HepG2 (cell line): ENCODE results near the gene ACSF3.

ENCODE experiments used
- CEBPB ChIP-seq: IDR thresholded peaks from 2 replicates; pipeline ENCODE4 v1.6.1; 2011; ENCODE audit warnings: low read depth, low read length, improper control_type of control experiment, borderline replicate concordance
- EZH2 ChIP-seq: conservative IDR thresholded peaks from 2 replicates; pipeline ENCODE4 v1.6.1; 2012; ENCODE audit warnings: mild to moderate bottlenecking, low read depth, low read length, moderate library complexity
- JUNB ChIP-seq: sonication (generic); formaldehyde crosslinking; IDR thresholded peaks from 2 replicates; pipeline ENCODE4 v1.8.0; 2022; ENCODE audit warnings: missing genetic modification reagents, mild to moderate bottlenecking, borderline replicate concordance
- MXI1 ChIP-seq: IDR thresholded peaks from 3 replicates; pipeline ENCODE4 v1.6.1; 2012; ENCODE audit warnings: low read depth, low read length, inconsistent platforms, borderline replicate concordance
- PCBP2 ChIP-seq: fragments of 200-400 bp; formaldehyde crosslinking; optimal IDR thresholded peaks from 2 replicates; pipeline ENCODE3; 2018; ENCODE audit warnings: low read length, low read depth; ENCODE audit not compliant: poor library complexity, severe bottlenecking
- POLR2AphosphoS2 ChIP-seq: IDR thresholded peaks from 2 replicates; pipeline ENCODE4 v1.6.1; 2011; ENCODE audit warnings: low read depth, low read length, improper control_type of control experiment
- RAD21 ChIP-seq: fragments of 450-650 bp; formaldehyde crosslinking; IDR thresholded peaks from 2 replicates; pipeline ENCODE4 v1.5.0; 2020; ENCODE audit warnings: mild to moderate bottlenecking
- RBAK ChIP-seq: sonication (generic); formaldehyde crosslinking; IDR thresholded peaks from 2 replicates; pipeline ENCODE4 v1.5.1; 2020; ENCODE audit warnings: mild to moderate bottlenecking, missing genetic modification reagents
- ZBTB26 ChIP-seq: IDR thresholded peaks from 2 replicates; pipeline ENCODE4 v1.6.1; 2016; ENCODE audit warnings: missing compliant biosample characterization, missing genetic modification reagents, borderline replicate concordance
- ZBTB8A ChIP-seq: sonication (generic); formaldehyde crosslinking; IDR thresholded peaks from 2 replicates; pipeline ENCODE4 v1.4.0; 2020; ENCODE audit warnings: mild to moderate bottlenecking, low read depth, missing genetic modification reagents, borderline replicate concordance
- ZGPAT ChIP-seq: IDR thresholded peaks from 2 replicates; pipeline ENCODE4 v1.6.1; 2016; ENCODE audit warnings: mild to moderate bottlenecking
- ZNF275 ChIP-seq: sonication (generic); formaldehyde crosslinking; IDR thresholded peaks from 2 replicates; pipeline ENCODE4 v1.8.0; 2022; ENCODE audit warnings: missing genetic modification reagents, mild to moderate bottlenecking, inconsistent platforms, borderline replicate concordance
- ZNF704 ChIP-seq: sonication (generic); formaldehyde crosslinking; IDR thresholded peaks from 2 replicates; pipeline ENCODE4 v1.8.1; 2023; ENCODE audit warnings: mild to moderate bottlenecking, inconsistent platforms, moderate library complexity, missing genetic modification reagents, borderline replicate concordance

GRCh38 chr16:89142474-89143195, 49.0 kb downstream of the ACSF3 start:
- TF ChIP-seq ZBTB26 (CRISPR knock-in tag) (no peak), RBAK (CRISPR knock-in tag) (no peak), EZH2 (no peak), ZBTB8A (CRISPR knock-in tag) (no peak), JUNB (CRISPR knock-in tag) (no peak), ZNF704 (CRISPR knock-in tag) (no peak), PCBP2 (no peak), MXI1 (no peak), CEBPB (no peak), RAD21 (CRISPR knock-in tag) (no peak), POLR2AphosphoS2 (no peak), ZNF275 (CRISPR knock-in tag) (no peak), ZGPAT (CRISPR knock-in tag) (no peak)
